Measurements from ENCODE around the gene PYDC2. TPM values are rescaled to one million over a fixed set of nuclear protein-coding genes. Genes with fewer than 3 reads are reported as not detected.

Gene PYDC2
- total and polyA plus RNA-seq, 10 of the 15 experiments (the other 5 are each of a cell fraction or from before 2014, with no cell fraction given): not detected

GRCh38 chr3:191499307-191500080 lies 38.5 kb downstream of the PYDC2 start:
- Histone ChIP-seq H3K4me3 (no peak overlapping the region), H3K9ac (ENCODE audit: control insufficient read depth, insufficient read depth, low read length) (no peak overlapping the region), H2AFZ (ENCODE audit: control insufficient read depth, low read depth, low read length) (no peak overlapping the region), H3K9me3 (replicated peaks; ENCODE audit: control insufficient read depth, insufficient read depth, low read length) (no peaks in the 10 kb centered on the region), H3K79me2 (ENCODE audit: control insufficient read depth, insufficient read depth, low read length) (no peaks in the 10 kb centered on the region), H3K36me3 (ENCODE audit: control insufficient read depth in 2 of 2, insufficient read depth in 2 of 2, low read length in 1 of 2) (no peaks in the 10 kb centered on the region), H3K27ac (ENCODE audit: control insufficient read depth, insufficient read depth) (no peak overlapping the region), H3K4me2 (ENCODE audit: control insufficient read depth, insufficient read depth) (no peak overlapping the region), H3K27me3 (replicated peaks in 1 of 2; ENCODE audit: control insufficient read depth in 2 of 2, insufficient read depth in 2 of 2, low read length in 1 of 2) (peaks cover 0 to 3% of the 10 kb centered on the region in 2 experiments; a peak in 2 of 4 replicates), H3K4me1 (ENCODE audit: control insufficient read depth, insufficient read depth, low read length) (no peaks in the 10 kb centered on the region), H4K20me1 (ENCODE audit: control insufficient read depth, insufficient read depth) (no peaks in the 10 kb centered on the region)
- in situ Hi-C loops (cut with MboI) (no loop called here), intact Hi-C loops (cut with micrococcal nuclease; ENCODE audit: unreplicated experiment) (loop anchor here (10.0 kb wide), 1 partner anchor 945 kb away; no protein-coding TSS in a partner anchor)
- ChIA-PET POLR2A (no interaction called here), SMC1A (ENCODE audit: uncharacterized antibody, unreplicated experiment) (interaction anchor here (1.2 to 1.5 kb wide), 2 partner anchors 18 to 25 kb away, joined by 3 to 4 read pairs; no protein-coding TSS in a partner anchor), CTCF (no interaction called here), RAD21 (ENCODE audit: unreplicated experiment) (no interaction called here)
- ATAC-seq (no peak), FAIRE-seq (no peak), DNase-seq (ENCODE audit: low read depth, low spot score) (no peak)
- no peak for TF ChIP-seq BCLAF1 (IDR thresholded peaks at IDR 0.05)
- TF ChIP-seq YBX1 (IDR thresholded peaks at IDR 0.05): no peak
- no peak for TF ChIP-seq SMARCA5 (IDR thresholded peaks at IDR 0.05)
- no peak for TF ChIP-seq CEBPB (IDR thresholded peaks at IDR 0.05; ENCODE audit: borderline replicate concordance in 1 of 2, low read depth in 2 of 2, low read length in 2 of 2)
- TF ChIP-seq ASH2L (IDR thresholded peaks at IDR 0.05; ENCODE audit: borderline replicate concordance, low read depth): no peak
- no peak for TF ChIP-seq IKZF1 (conservative IDR thresholded peaks at IDR 0.05)
- TF ChIP-seq IKZF2 (IDR thresholded peaks at IDR 0.05): no peak
- no peak for TF ChIP-seq NFIC (IDR thresholded peaks at IDR 0.05; ENCODE audit: low read depth, low read length)
- TF ChIP-seq FOS (IDR thresholded peaks at IDR 0.05; ENCODE audit: borderline replicate concordance, extremely low read depth, insufficient read length): no peak
- WGBS (ENCODE audit: insufficient coverage, insufficient replicate concordance, low lambda C conversion rate, missing lambda C conversion rate): 37% methylated on average over 20 of the region's 20 CpGs
- no TSS peak for BruUV-seq (replicated peaks)

Data from GM12878 (cell line).